A549 (cell line): ENCODE measurements around the gene TEX264.

Experiments used
- BHLHE40 ChIP-seq: IDR thresholded peaks from 2 replicates; pipeline ENCODE4 v1.6.1; 2012; ENCODE audit warnings: low read depth, low read length, inconsistent platforms
- CTCF ChIP-seq: fragments of >200 bp; sonication (Bioruptor Twin); formaldehyde crosslinking; IDR thresholded peaks from 3 replicates; pipeline ENCODE4 v1.5.1; 2016
- JUN ChIP-seq, 2 experiments: fragments of >200 bp; sonication (Bioruptor Twin); formaldehyde crosslinking; IDR thresholded peaks; 2 replicates in 1 of 2; 3 replicates in 1 of 2; pipeline ENCODE4 v1.6.1; 2016 to 2017
- POLR2A ChIP-seq: IDR thresholded peaks from 2 replicates; pipeline ENCODE4 v1.6.1; 2012; ENCODE audit warnings: mild to moderate bottlenecking, low read length
- USF2 ChIP-seq: fragments of 450-650 bp; IDR thresholded peaks from 2 replicates; pipeline ENCODE4 v1.6.1; 2014; ENCODE audit warnings: antibody characterized with exemption

GRCh38 chr3:51681453-51681852 is 10.4 kb downstream of the TEX264 start:
- TF ChIP-seq USF2 = no peak
- TF ChIP-seq POLR2A = no peak
- no peak for TF ChIP-seq BHLHE40
- no peak for TF ChIP-seq JUN (IDR thresholded peaks at IDR 0.05)
- no peak for TF ChIP-seq CTCF
